Endothelial cell of umbilical vein (primary cell): ENCODE measurements around the gene ESPNL. TPM values are rescaled to one million over a fixed set of nuclear protein-coding genes. Genes with fewer than 3 reads are reported as not detected.
A peak's percentile ranks its signal among the peaks of the same experiment; 100 is the strongest.

ENCODE experiments used
- BruUV-seq: library from RNA; stranded (reverse); fragments of 400-500 nt; replicated peaks from 2 replicates; lab custom pipeline; 2021; lab: Mats Ljungman, UMichigan
- CTCF ChIA-PET: fragments of 300-600, 350-600 bp; sonication (Branson Sonifier 250); formaldehyde crosslinking; loops from one replicate; lab custom pipeline; 2021; ENCODE audit warnings: antibody characterized with exemption, inconsistent platforms; lab: Charles Lee
- POLR2A ChIA-PET: fragments of 300-600, 350-600 bp; sonication (Branson Sonifier 250); formaldehyde crosslinking; loops from one replicate; lab custom pipeline; 2021; ENCODE audit warnings: antibody characterized with exemption, inconsistent platforms; lab: Charles Lee
- DNase-seq: peaks from one replicate; pipeline ENCODE4 v3.0.0-alpha.2; 2011; ENCODE audit warnings: low read depth, low spot score
- FAIRE-seq: peaks from 2 replicates; lab custom pipeline; 2011; peaks lifted over from hg19 to GRCh38; lab: Jason Lieb, UNC
- H2AFZ ChIP-seq: 2 replicates; pipeline ENCODE4 v1.6.0; 2012; ENCODE audit warnings: low read depth, low read length, control low read depth, inconsistent platforms
- H3K27ac ChIP-seq: 2 replicates; pipeline ENCODE4 v1.5.1; 2011; ENCODE audit warnings: low read depth, mild to moderate bottlenecking, control low read depth, low read length, moderate library complexity; ENCODE audit not compliant: insufficient read depth
- H3K27me3 ChIP-seq, 2 experiments: 2 replicates each; pipeline versions ENCODE4 v1.6.0 to v1.6.1; 2011; ENCODE audit warnings: low read length in 2 of 2, mixed read lengths in 1 of 2; ENCODE audit not compliant: control insufficient read depth in 2 of 2, insufficient read depth in 2 of 2
- H3K36me3 ChIP-seq, 2 experiments: 2 replicates in 1 of 2; 3 replicates in 1 of 2; pipeline ENCODE4 v1.5.1; 2011; ENCODE audit warnings: low read length in 2 of 2, mild to moderate bottlenecking in 1 of 2, moderate library complexity in 1 of 2; ENCODE audit not compliant: control insufficient read depth in 2 of 2, insufficient read depth in 2 of 2; ENCODE audit errors: extremely low read depth in 1 of 2
- H3K4me1 ChIP-seq: 3 replicates; pipeline ENCODE4 v1.5.1; 2011; ENCODE audit warnings: mild to moderate bottlenecking, low read length; ENCODE audit not compliant: control insufficient read depth, insufficient read depth; ENCODE audit errors: extremely low read depth
- H3K4me2 ChIP-seq: 2 replicates; pipeline ENCODE4 v1.6.1; 2011; ENCODE audit warnings: low read length, control low read depth, mixed read lengths; ENCODE audit not compliant: insufficient read depth
- H3K4me3 ChIP-seq, 3 experiments: fragments of 200-600 bp in 1 of 3; sonication (generic), shearing (Covaris generic) in 1 of 3; replicated peaks in 1 of 3; 2 replicates each; pipeline ENCODE4 v1.5.1; 2011 to 2016; ENCODE audit warnings: control low read depth in 3 of 3, low read length in 3 of 3, mild to moderate bottlenecking in 2 of 3, inconsistent platforms in 1 of 3, low read depth in 1 of 3, moderate library complexity in 1 of 3; ENCODE audit not compliant: insufficient read depth in 1 of 3
- H3K79me2 ChIP-seq: 2 replicates; pipeline ENCODE4 v1.6.0; 2012; ENCODE audit warnings: low read length, inconsistent platforms; ENCODE audit not compliant: control insufficient read depth, insufficient read depth
- H3K9ac ChIP-seq: replicated peaks from 2 replicates; pipeline ENCODE3; 2011; ENCODE audit warnings: low read length, control low read depth; ENCODE audit not compliant: insufficient read depth; ENCODE audit errors: extremely low read depth
- H3K9me1 ChIP-seq: replicated peaks from 3 replicates; pipeline ENCODE4 v1.6.0; 2011; ENCODE audit warnings: mild to moderate bottlenecking, low read length; ENCODE audit not compliant: control insufficient read depth, insufficient read depth; ENCODE audit errors: extremely low read depth
- H3K9me3 ChIP-seq: replicated peaks from 2 replicates; pipeline ENCODE4 v1.5.1; 2012; ENCODE audit warnings: low read length, inconsistent platforms; ENCODE audit not compliant: control insufficient read depth, insufficient read depth
- H4K20me1 ChIP-seq: replicated peaks from 2 replicates; pipeline ENCODE3; 2011; ENCODE audit warnings: mild to moderate bottlenecking, low read length; ENCODE audit not compliant: control insufficient read depth, insufficient read depth; ENCODE audit errors: extremely low read depth
- CTCF ChIP-seq, 2 donors: IDR thresholded peaks; 1 replicate in 1 of 2; 2 replicates in 1 of 2; pipeline ENCODE4 v1.5.1; 2011; ENCODE audit warnings: low read length in 2 of 2, mild to moderate bottlenecking in 2 of 2, moderate library complexity in 2 of 2, control low read depth in 1 of 2, inconsistent platforms in 1 of 2, low read depth in 1 of 2; ENCODE audit not compliant: insufficient read depth in 1 of 2; ENCODE audit errors: extremely low read depth in 1 of 2
- EZH2 ChIP-seq: IDR thresholded peaks from 2 replicates; pipeline ENCODE4 v1.6.1; 2012; ENCODE audit warnings: borderline replicate concordance, low read depth, mild to moderate bottlenecking, moderate library complexity, low read length, inconsistent platforms; ENCODE audit not compliant: severe bottlenecking
- FOS ChIP-seq: IDR thresholded peaks from 2 replicates; pipeline ENCODE4 v1.6.1; 2011; ENCODE audit warnings: mild to moderate bottlenecking, low read length, moderate library complexity, borderline replicate concordance; ENCODE audit not compliant: insufficient read depth
- GATA2 ChIP-seq: IDR thresholded peaks from 2 replicates; pipeline ENCODE4 v1.7.0; 2011; ENCODE audit warnings: low read depth, mild to moderate bottlenecking, moderate library complexity, mixed read lengths, low read length; ENCODE audit not compliant: insufficient read length, insufficient read depth
- JUN ChIP-seq: IDR thresholded peaks from 2 replicates; pipeline ENCODE4 v1.6.1; 2011; ENCODE audit warnings: borderline replicate concordance, low read depth; ENCODE audit not compliant: insufficient read length, insufficient read depth
- MAX ChIP-seq: IDR thresholded peaks from 2 replicates; pipeline ENCODE4 v1.6.1; 2011; ENCODE audit not compliant: insufficient read depth, insufficient read length
- MYC ChIP-seq: IDR thresholded peaks from one replicate; pipeline ENCODE4 v1.6.1; 2011; ENCODE audit warnings: mild to moderate bottlenecking, low read depth, low read length
- POLR2A ChIP-seq: IDR thresholded peaks from 2 replicates; pipeline ENCODE4 v1.6.1; 2012; ENCODE audit warnings: low read depth, mild to moderate bottlenecking, control low read depth, low read length
- POLR2AphosphoS5 ChIP-seq: IDR thresholded peaks from 2 replicates; pipeline ENCODE4 v1.6.1; 2012; ENCODE audit warnings: low read depth, mild to moderate bottlenecking, control low read depth, low read length, moderate library complexity; ENCODE audit not compliant: insufficient read depth
- dilution Hi-C: fragments of 300-500 bp; cut with MboI; formaldehyde crosslinking; loops from one replicate; pipeline ENCODE4 v1.15.0; 2019; ENCODE audit warnings: low sequenced_read_pairs; ENCODE audit not compliant: extremely low pct_ligation_motif_present
- intact Hi-C: fragments of 100-400 bp; cut with micrococcal nuclease; formaldehyde crosslinking; loops from one replicate; pipeline ENCODE4 v1.10.0; 2022
- polyA plus RNA-seq, 4 experiments: library from polyadenylated mRNA; depleted of rRNA in 3 of 4; stranded (reverse) in 3 of 4; unstranded in 1 of 4; fragments of >200 nt; gene quantifications; 2 replicates each; pipeline versions ENCODE4 v1.2.1 to v1.2.3, GENCODE V29; 2011 to 2012; ENCODE audit warnings: missing spikeins in 1 of 4
- total RNA-seq: library from RNA; stranded (reverse); gene quantifications from 2 replicates; pipeline ENCODE4 v1.2.3, GENCODE V29; 2021

Gene ESPNL
- total and polyA plus RNA-seq, 2 donors (not counting 3 experiments of a cell fraction or from before 2014, with no cell fraction given): not detected

GRCh38 chr2:238141541-238142318 is 41.6 kb downstream of the ESPNL start:
- ChIA-PET POLR2A (no interaction called here), CTCF (no interaction called here)
- dilution Hi-C loops (no loop called here), intact Hi-C loops (loop anchor here (2.0 kb wide), 1 partner anchor 33 kb away; no protein-coding TSS in a partner anchor)
- H3K9me1 ChIP-seq: no peaks in the 10 kb centered on the region
- H4K20me1 ChIP-seq: no peaks in the 10 kb centered on the region
- DNase-seq (peak; percentile 16), FAIRE-seq (no peak)
- no peak overlapping the region for H3K9ac ChIP-seq
- H3K4me3 ChIP-seq: no peak overlapping the region
- TF ChIP-seq GATA2 (no peak), JUN (no peak), CTCF (IDR thresholded peaks at IDR 0.05; ENCODE audit: extremely low read depth in 1 of 2, insufficient read depth in 1 of 2, low read depth in 1 of 2, low read length in 2 of 2) (no peak), MYC (no peak), FOS (no peak), POLR2AphosphoS5 (no peak), EZH2 (no peak), MAX (no peak), POLR2A (no peak)
- H3K36me3 ChIP-seq: no peaks in the 10 kb centered on the region
- H3K79me2 ChIP-seq: no peaks in the 10 kb centered on the region
- H3K27me3 ChIP-seq: no peaks in the 10 kb centered on the region
- no TSS peak for BruUV-seq
- H3K27ac ChIP-seq: no peak overlapping the region
- H3K4me2 ChIP-seq: no peak overlapping the region
- H3K9me3 ChIP-seq: no peaks in the 10 kb centered on the region
- H3K4me1 ChIP-seq: no peaks in the 10 kb centered on the region
- H2AFZ ChIP-seq: no peak overlapping the region
